DMS79 treated with DMSO at 0.1 percent for 48 hours (cell line): Measurements from ENCODE around the gene RBPJ.
"Not testable (repeated sequence)": the region's sequence is repeated elsewhere in the genome, so short reads cannot be mapped to it uniquely, and the experiment has no call there.

Source experiments
- DNase-seq: peaks from one replicate; lab custom pipeline; 2025; lab: John Stamatoyannopoulos, UW

Gene RBPJ

GRCh38 chr4:26375551-26375950 is 54.7 kb downstream of the RBPJ start:
- DNase-seq, result no peak

GRCh38 chr4:26377328-26378311 is 56.8 kb downstream of the RBPJ start:
- peak; percentile 20 for DNase-seq

GRCh38 chr4:26379837-26380236 is 59.0 kb downstream of the RBPJ start:
- DNase-seq, result no peak

GRCh38 chr4:26380740-26381139 is 59.9 kb downstream of the RBPJ start:
- no peak for DNase-seq

GRCh38 chr4:26384380-26385057 is 63.7 kb downstream of the RBPJ start:
- no peak for DNase-seq

GRCh38 chr4:26385690-26386089 is 64.9 kb downstream of the RBPJ start:
- no peak for DNase-seq

GRCh38 chr4:26386386-26386785 is 65.6 kb downstream of the RBPJ start:
- no peak for DNase-seq

- no peak for DNase-seq
These were observed 67.9 kb downstream of the RBPJ start for GRCh38 chr4:26388671-26389070.

GRCh38 chr4:26397086-26397485 is 76.3 kb downstream of the RBPJ start:
- no peak for DNase-seq

- no peak for DNase-seq
These were observed 79.3 kb downstream of the RBPJ start for GRCh38 chr4:26400132-26400531.

- not testable (repeated sequence) for DNase-seq
These were observed 81.2 kb downstream of the RBPJ start for GRCh38 chr4:26402017-26402416.

GRCh38 chr4:26402458-26402857 is 81.6 kb downstream of the RBPJ start:
- DNase-seq, result no peak

GRCh38 chr4:26404743-26405206 is 84.0 kb downstream of the RBPJ start:
- no peak for DNase-seq

- DNase-seq, result no peak
These were observed 85.6 kb downstream of the RBPJ start for GRCh38 chr4:26406346-26406975.

GRCh38 chr4:26407476-26407875 is 86.7 kb downstream of the RBPJ start:
- DNase-seq, result no peak

- peak; percentile 22 for DNase-seq
These were observed 89.8 kb downstream of the RBPJ start for GRCh38 chr4:26410385-26411293.

GRCh38 chr4:26412381-26413372 is 91.9 kb downstream of the RBPJ start:
- peak; percentile 62 for DNase-seq

- no peak for DNase-seq
These were observed 92.8 kb downstream of the RBPJ start for GRCh38 chr4:26413582-26413981.

GRCh38 chr4:26418107-26418506 is 97.3 kb downstream of the RBPJ start:
- no peak for DNase-seq

- DNase-seq, result no peak
These were observed 98.0 kb downstream of the RBPJ start for GRCh38 chr4:26418850-26419249.
